ENCODE data around the gene TMEM272.

Gene TMEM272

GRCh38 chr13:51844862-51845573, at the start of gene TMEM272:
TSS of gene TMEM272 (minus strand) at chr13:51845177. CDS start at chr13:51838530, 6,647 bp downstream.
- DNase-seq: peak; percentile 15

GRCh38 chr13:51894239-51894638, 49.3 kb upstream of the TMEM272 start:
- DNase-seq: no peak

- DNase-seq: no peak
These were observed 47.7 kb upstream of the TMEM272 start for GRCh38 chr13:51892657-51893056.

- DNase-seq: no peak
These were observed 42.5 kb upstream of the TMEM272 start for GRCh38 chr13:51887468-51887867.

- DNase-seq: no peak
These were observed 40.7 kb upstream of the TMEM272 start for GRCh38 chr13:51885651-51886050.

- DNase-seq: no peak
These were observed 38.2 kb upstream of the TMEM272 start for GRCh38 chr13:51883226-51883600.

GRCh38 chr13:51882570-51883225, 37.7 kb upstream of the TMEM272 start:
- no peak for DNase-seq

- DNase-seq: no peak
These were observed 36.3 kb upstream of the TMEM272 start for GRCh38 chr13:51881296-51881695.

- DNase-seq: no peak
These were observed 34.2 kb upstream of the TMEM272 start for GRCh38 chr13:51879133-51879532.

- DNase-seq: no peak
These were observed 29.7 kb upstream of the TMEM272 start for GRCh38 chr13:51874651-51875050.

GRCh38 chr13:51873837-51874236, 28.9 kb upstream of the TMEM272 start:
- no peak for DNase-seq

- no peak for DNase-seq
These were observed 28.3 kb upstream of the TMEM272 start for GRCh38 chr13:51873117-51873798.

GRCh38 chr13:51870616-51871015, 25.6 kb upstream of the TMEM272 start:
- DNase-seq: no peak

- DNase-seq: no peak
These were observed 24.9 kb upstream of the TMEM272 start for GRCh38 chr13:51869916-51870315.

- DNase-seq: no peak
These were observed 22.1 kb upstream of the TMEM272 start for GRCh38 chr13:51867062-51867461.

- DNase-seq: no peak
These were observed 20.9 kb upstream of the TMEM272 start for GRCh38 chr13:51865838-51866237.

- DNase-seq: no peak
These were observed 18.0 kb upstream of the TMEM272 start for GRCh38 chr13:51862957-51863356.

- DNase-seq: no peak
These were observed 16.8 kb upstream of the TMEM272 start, which contains the start of gene CCDC70 for GRCh38 chr13:51861723-51862300. TSS of gene CCDC70 (plus strand) at chr13:51861969. CDS start at chr13:51865412, 3,443 bp downstream.

- no peak for DNase-seq
These were observed 13.7 kb upstream of the TMEM272 start for GRCh38 chr13:51858433-51859247.

GRCh38 chr13:51856998-51857397, 12.0 kb upstream of the TMEM272 start:
- DNase-seq: no peak

GRCh38 chr13:51856027-51856736, 11.2 kb upstream of the TMEM272 start:
- no peak for DNase-seq
